Left ventricle myocardium superior (tissue), 1 donor: ENCODE measurements around the gene PCNX4. TPM values are rescaled to one million over a fixed set of nuclear protein-coding genes. Genes with fewer than 3 reads are reported as not detected.
"Not testable (repeated sequence)": the region's sequence is repeated elsewhere in the genome, so short reads cannot be mapped to it uniquely, and the experiment has no call there.

Source experiments
- ATAC-seq: fragments of 200-7000 bp; cut with Tn5 transposase; one replicate; pipeline ENCODE4 v1.9.1; 2020; ENCODE audit warnings: mild to moderate bottlenecking, moderate library complexity
- DNase-seq: peaks from one replicate; pipeline ENCODE4 v3.0.0-alpha.2; 2020
- intact Hi-C: fragments of 100-400 bp; cut with micrococcal nuclease; formaldehyde crosslinking; loops from one replicate; pipeline ENCODE4 v1.11.0; 2022
- long read RNA-seq: library from polyadenylated mRNA; unstranded; transcript quantifications from one replicate; pipeline ENCODE4 v2.0.0, GENCODE V29; 2021
- total RNA-seq: library from RNA; stranded (reverse); fragmentation: NEBNext Ultra II Directional; extraction: Animal tissue kit (Norgen Biotek cat#: 25700); gene quantifications from one replicate; pipeline ENCODE4 v1.2.1, GENCODE V29; 2021
- donor health status: DM: no; HTN: yes; CAD: no; lungs with severe emphysema.

PCNX4 gene
- 23.2 TPM for total RNA-seq
- long read RNA-seq, full-length matches to known transcripts: 1 of 13 reads
- long read RNA-seq, partial matches to known transcripts: 5 of 13 reads
- long read RNA-seq, other reads (novel, unspliced or antisense): 7 of 13 reads

GRCh38 chr14:60091550-60092525 lies at the start of gene PCNX4:
TSS of gene PCNX4 (plus strand) at chr14:60091923. CDS start at chr14:60107639, 15,716 bp downstream.
- intact Hi-C loops: no loop called here
- ATAC-seq: peak; percentile 98
- DNase-seq: peak; percentile 97

- ATAC-seq, intact Hi-C loops, DNase-seq: not testable (repeated sequence)
These were observed 43.7 kb upstream of the PCNX4 start for GRCh38 chr14:60047976-60048375.

GRCh38 chr14:60051721-60052221 lies 40.0 kb upstream of the PCNX4 start:
- ATAC-seq: peak; percentile 23
- intact Hi-C loops: no loop called here
- DNase-seq: no peak

- ATAC-seq: no peak
- intact Hi-C loops: no loop called here
- DNase-seq: no peak
These were observed 33.6 kb upstream of the PCNX4 start for GRCh38 chr14:60058087-60058486.

GRCh38 chr14:60061371-60061770 lies 30.4 kb upstream of the PCNX4 start:
- intact Hi-C loops: loop anchor here (5.0 kb wide), 1 partner anchor 121 kb away; no protein-coding TSS in a partner anchor
- ATAC-seq (no peak), DNase-seq (no peak)

- intact Hi-C loops: loop anchor here (5.0 kb wide), 1 partner anchor 118 kb away; no protein-coding TSS in a partner anchor
- DNase-seq: no peak
- ATAC-seq: no peak
These were observed 27.1 kb upstream of the PCNX4 start for GRCh38 chr14:60064491-60065072.

GRCh38 chr14:60067882-60068281 lies 23.8 kb upstream of the PCNX4 start:
- ATAC-seq: no peak
- DNase-seq: no peak
- intact Hi-C loops: no loop called here

- DNase-seq (no peak), ATAC-seq (no peak)
- intact Hi-C loops: no loop called here
These were observed 12.0 kb upstream of the PCNX4 start for GRCh38 chr14:60079723-60080122.

GRCh38 chr14:60085085-60085484 lies 6.6 kb upstream of the PCNX4 start:
- DNase-seq (no peak), ATAC-seq (no peak)
- intact Hi-C loops: no loop called here

GRCh38 chr14:60085693-60086092 lies 6.0 kb upstream of the PCNX4 start:
- no peak for ATAC-seq
- no peak for DNase-seq
- intact Hi-C loops: no loop called here

- intact Hi-C loops: no loop called here
- no peak for ATAC-seq
- no peak for DNase-seq
These were observed 4.1 kb upstream of the PCNX4 start for GRCh38 chr14:60087668-60088067.

GRCh38 chr14:60089221-60089620 lies 2.5 kb upstream of the PCNX4 start:
- intact Hi-C loops: no loop called here
- no peak for ATAC-seq
- no peak for DNase-seq

- DNase-seq: peak; percentile 39
These were observed 731 bp upstream of the PCNX4 start for GRCh38 chr14:60090864-60091519.

GRCh38 chr14:60092526-60092920 lies 800 bp downstream of the PCNX4 start:
- ATAC-seq: peak; percentile 21

More at GRCh38 chr14:60090864-60091519, 731 bp upstream of the PCNX4 start:
- ATAC-seq: peak; percentile 45
- intact Hi-C loops: no loop called here

GRCh38 chr14:60093080-60093479 lies 1.4 kb downstream of the PCNX4 start:
- intact Hi-C loops: no loop called here
- no peak for ATAC-seq

More at GRCh38 chr14:60092526-60092920, 800 bp downstream of the PCNX4 start:
- no peak for DNase-seq
- intact Hi-C loops: no loop called here

GRCh38 chr14:60093606-60094005 lies 1.9 kb downstream of the PCNX4 start:
- intact Hi-C loops: no loop called here
- DNase-seq (no peak), ATAC-seq (no peak)

More at GRCh38 chr14:60093080-60093479, 1.4 kb downstream of the PCNX4 start:
- DNase-seq: no peak

- intact Hi-C loops: no loop called here
- ATAC-seq (peak; percentile 2), DNase-seq (no peak)
These were observed 2.7 kb downstream of the PCNX4 start for GRCh38 chr14:60094306-60094897.

GRCh38 chr14:60095231-60095630 lies 3.5 kb downstream of the PCNX4 start:
- intact Hi-C loops: no loop called here
- ATAC-seq: no peak
- DNase-seq: no peak
